ENCODE measurements around the gene MYOM1. TPM values are rescaled to one million over a fixed set of nuclear protein-coding genes. Genes with fewer than 3 reads are reported as not detected.

Gene MYOM1
- total RNA-seq, 2 experiments from 2014 or later, result 2.4 to 3.8 TPM

- TF ChIP-seq CTCF (conservative IDR thresholded peaks at IDR 0.05; ENCODE audit: low read length) (no peak), EZH2phosphoT487 (IDR thresholded peaks at IDR 0.05; ENCODE audit: borderline replicate concordance, low read depth, low read length) (no peak)
- BruUV-seq (replicated peaks), result no TSS peak
- Histone ChIP-seq H3K9me2 (ENCODE audit: insufficient read depth, low read length) (no peaks in the 10 kb centered on the region), H2AFZ (ENCODE audit: low read length) (no peak overlapping the region), H4K20me1 (ENCODE audit: insufficient read depth, low read length) (no peaks in the 10 kb centered on the region), H3K79me2 (ENCODE audit: insufficient read depth, low read depth, low read length) (no peaks in the 10 kb centered on the region), H3K27ac (ENCODE audit: low read depth, low read length, poor library complexity, severe bottlenecking) (no peak overlapping the region), H3K36me3 (ENCODE audit: insufficient read depth, low read length) (no peaks in the 10 kb centered on the region), H3K4me3 (ENCODE audit: low read depth, low read length, poor library complexity, severe bottlenecking) (no peak overlapping the region), H3K4me1 (ENCODE audit: insufficient read depth, low read length, poor library complexity, severe bottlenecking) (no peaks in the 10 kb centered on the region), H3K9me3 (ENCODE audit: low read length) (no peaks in the 10 kb centered on the region), H3K4me2 (ENCODE audit: low read length) (no peak overlapping the region)
- ChIA-PET POLR2A (interaction anchor here (0.6 to 1.3 kb wide), 2 partner anchors 35 to 64 kb away, joined by 3 read pairs; no protein-coding TSS in a partner anchor), CTCF (ENCODE audit: unreplicated experiment) (no interaction called here)
- intact Hi-C loops (cut with micrococcal nuclease; ENCODE audit: unreplicated experiment), result no loop called here
- no peak for DNase-seq (ENCODE audit: low spot score)
These were observed 108.1 kb downstream of the MYOM1 start for GRCh38 chr18:3111523-3112240.

DNA sequence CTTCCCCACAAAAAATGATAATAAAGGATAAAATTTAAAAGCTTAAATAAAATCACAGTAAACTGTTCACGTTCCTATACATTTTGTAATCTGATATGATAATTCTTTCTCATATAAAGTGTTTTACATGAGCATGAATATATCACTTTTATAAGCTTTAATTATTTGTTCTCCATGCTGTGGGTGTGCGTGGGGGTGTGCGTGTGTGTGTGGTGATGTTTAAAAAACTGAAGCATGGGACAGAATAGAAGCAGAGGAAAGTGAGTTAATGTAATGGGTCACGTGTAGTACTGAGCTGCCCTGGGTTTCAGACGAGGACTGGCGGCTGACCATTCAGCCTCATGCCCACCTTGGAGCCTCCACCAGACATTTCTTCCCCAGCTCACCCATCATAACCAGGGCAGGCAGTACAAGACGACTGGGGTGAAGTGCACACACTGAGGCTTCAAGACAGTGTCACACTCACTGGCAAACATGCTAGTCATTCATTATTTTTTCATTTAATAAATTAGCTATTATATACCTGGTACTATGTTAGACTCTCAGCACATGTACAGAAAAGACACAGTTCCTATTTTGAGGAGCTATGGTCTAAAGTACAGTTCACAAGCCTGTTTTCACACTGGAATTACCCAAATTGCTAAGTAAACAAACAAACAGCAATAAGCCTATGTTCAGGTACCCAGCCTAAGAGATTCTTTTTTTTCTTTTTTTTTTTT, 109.6 kb downstream of the MYOM1 start:
- Histone ChIP-seq H2AFZ (ENCODE audit: low read length) (no peak overlapping the region), H3K4me1 (ENCODE audit: insufficient read depth, low read length, poor library complexity, severe bottlenecking) (no peaks in the 10 kb centered on the region), H3K9me2 (ENCODE audit: insufficient read depth, low read length) (no peaks in the 10 kb centered on the region), H3K4me3 (ENCODE audit: low read depth, low read length, poor library complexity, severe bottlenecking) (no peak overlapping the region), H3K9me3 (ENCODE audit: low read length) (no peaks in the 10 kb centered on the region), H3K79me2 (ENCODE audit: insufficient read depth, low read depth, low read length) (no peaks in the 10 kb centered on the region), H4K20me1 (ENCODE audit: insufficient read depth, low read length) (no peaks in the 10 kb centered on the region), H3K4me2 (ENCODE audit: low read length) (no peak overlapping the region), H3K27ac (ENCODE audit: low read depth, low read length, poor library complexity, severe bottlenecking) (no peak overlapping the region), H3K36me3 (ENCODE audit: insufficient read depth, low read length) (no peaks in the 10 kb centered on the region)
- BruUV-seq (replicated peaks), result no TSS peak
- TF ChIP-seq EZH2phosphoT487 (IDR thresholded peaks at IDR 0.05; ENCODE audit: borderline replicate concordance, low read depth, low read length) (no peak), CTCF (conservative IDR thresholded peaks at IDR 0.05; ENCODE audit: low read length) (no peak)
- CTCF ChIA-PET (ENCODE audit: unreplicated experiment), result interaction anchor here (0.5 kb wide), 1 partner anchor 14 kb away, joined by 3 read pairs; no protein-coding TSS in a partner anchor
- POLR2A ChIA-PET, result interaction anchor here (1.2 to 1.5 kb wide), 2 partner anchors 9 to 112 kb away, joined by 3 read pairs; no protein-coding TSS in a partner anchor
- intact Hi-C loops (cut with micrococcal nuclease; ENCODE audit: unreplicated experiment), result no loop called here
- DNase-seq (ENCODE audit: low spot score), result no peak
